ENCODE measurements around the gene CACNG7. TPM values are rescaled to one million over a fixed set of nuclear protein-coding genes. Genes with fewer than 3 reads are reported as not detected.

The CACNG7 gene
- total RNA-seq, 1 donor from 2014 or later = not detected

- no peak for DNase-seq (ENCODE audit: low spot score)
Measured at GRCh38 chr19:53878776-53879139, 30.3 kb upstream of the CACNG7 start.

DNA sequence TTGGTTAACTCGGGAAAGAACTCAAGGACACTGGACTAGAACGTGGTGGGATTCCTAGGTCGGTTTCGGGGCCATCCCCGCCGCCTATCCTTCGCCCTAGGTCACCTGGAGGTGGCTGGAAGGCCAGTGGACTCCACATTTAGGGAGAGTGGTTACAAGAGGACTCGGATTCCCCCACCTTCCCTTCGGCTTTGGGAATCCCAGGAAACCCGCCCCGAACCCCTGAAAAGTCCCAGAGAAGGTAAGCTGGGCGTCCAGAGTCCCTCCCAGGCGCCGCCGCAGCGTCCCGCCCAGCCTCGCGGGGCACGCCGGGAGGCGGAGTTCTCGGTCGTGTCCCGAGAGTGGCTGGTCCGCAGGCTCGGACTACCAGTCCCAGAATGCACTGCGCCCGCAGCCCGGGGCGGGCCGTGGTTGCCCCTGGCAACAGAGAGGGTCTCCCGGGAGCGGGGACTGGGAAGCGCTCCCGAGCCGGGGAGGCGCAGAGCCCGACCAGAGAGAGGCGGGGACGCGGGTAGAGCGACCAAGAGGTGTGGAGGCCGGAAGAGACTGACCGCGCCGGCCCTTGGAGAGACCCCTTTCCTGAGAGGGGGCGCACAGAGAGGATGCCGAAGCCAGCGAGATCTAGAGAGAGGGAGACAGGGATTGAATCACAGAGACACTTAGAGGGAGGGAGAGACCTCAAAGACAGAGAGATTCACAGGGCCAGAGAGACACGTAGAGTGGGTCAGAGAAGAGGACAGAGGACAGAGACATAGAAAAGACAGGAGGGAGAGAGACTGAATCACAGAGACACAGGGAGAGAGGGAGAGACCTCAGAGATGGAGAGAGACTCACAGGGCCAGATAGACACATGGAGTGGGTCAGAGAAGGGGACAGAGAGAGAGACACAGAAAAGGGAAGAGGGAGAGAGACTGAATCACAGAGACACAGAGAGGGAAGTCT is 29.7 kb upstream of the CACNG7 start:
- DNase-seq (ENCODE audit: low spot score) = peak; percentile 97

DNA sequence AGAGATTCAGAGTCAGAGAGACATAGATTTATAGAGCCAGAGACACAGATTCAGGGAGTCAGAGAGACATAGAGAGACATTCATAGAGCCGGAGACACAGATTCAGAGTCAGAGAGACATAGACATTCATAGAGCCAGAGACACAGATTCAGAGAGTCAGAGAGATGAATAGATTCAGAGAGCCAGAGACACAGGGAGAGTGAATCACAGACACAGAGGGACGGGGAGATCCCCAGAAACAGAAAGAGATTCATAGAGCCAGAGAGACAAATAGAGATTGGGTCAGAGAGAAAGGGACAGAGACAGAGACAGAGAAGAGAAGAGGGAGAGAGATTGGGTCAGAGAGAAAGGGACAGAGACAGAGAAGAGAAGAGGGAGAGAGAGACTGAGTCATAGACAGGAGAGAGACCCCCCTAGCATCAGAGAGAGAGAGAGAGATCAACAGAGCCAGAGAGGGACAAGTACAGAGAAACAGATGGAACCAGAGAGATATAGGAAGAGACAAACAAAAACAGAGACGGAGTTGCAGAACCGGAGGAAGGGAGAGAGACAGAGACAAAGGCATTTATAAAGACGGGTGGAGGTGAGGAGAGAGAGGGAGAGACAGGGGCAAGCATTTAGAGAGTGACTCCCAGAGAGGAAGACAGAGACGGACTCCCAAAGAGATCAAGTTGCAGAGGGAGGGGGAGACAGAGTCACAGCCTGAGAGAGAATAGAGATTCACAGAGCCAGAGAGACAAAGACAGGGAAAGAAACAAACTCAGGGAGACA is 28.2 kb upstream of the CACNG7 start:
- DNase-seq (ENCODE audit: low spot score) = no peak

DNA sequence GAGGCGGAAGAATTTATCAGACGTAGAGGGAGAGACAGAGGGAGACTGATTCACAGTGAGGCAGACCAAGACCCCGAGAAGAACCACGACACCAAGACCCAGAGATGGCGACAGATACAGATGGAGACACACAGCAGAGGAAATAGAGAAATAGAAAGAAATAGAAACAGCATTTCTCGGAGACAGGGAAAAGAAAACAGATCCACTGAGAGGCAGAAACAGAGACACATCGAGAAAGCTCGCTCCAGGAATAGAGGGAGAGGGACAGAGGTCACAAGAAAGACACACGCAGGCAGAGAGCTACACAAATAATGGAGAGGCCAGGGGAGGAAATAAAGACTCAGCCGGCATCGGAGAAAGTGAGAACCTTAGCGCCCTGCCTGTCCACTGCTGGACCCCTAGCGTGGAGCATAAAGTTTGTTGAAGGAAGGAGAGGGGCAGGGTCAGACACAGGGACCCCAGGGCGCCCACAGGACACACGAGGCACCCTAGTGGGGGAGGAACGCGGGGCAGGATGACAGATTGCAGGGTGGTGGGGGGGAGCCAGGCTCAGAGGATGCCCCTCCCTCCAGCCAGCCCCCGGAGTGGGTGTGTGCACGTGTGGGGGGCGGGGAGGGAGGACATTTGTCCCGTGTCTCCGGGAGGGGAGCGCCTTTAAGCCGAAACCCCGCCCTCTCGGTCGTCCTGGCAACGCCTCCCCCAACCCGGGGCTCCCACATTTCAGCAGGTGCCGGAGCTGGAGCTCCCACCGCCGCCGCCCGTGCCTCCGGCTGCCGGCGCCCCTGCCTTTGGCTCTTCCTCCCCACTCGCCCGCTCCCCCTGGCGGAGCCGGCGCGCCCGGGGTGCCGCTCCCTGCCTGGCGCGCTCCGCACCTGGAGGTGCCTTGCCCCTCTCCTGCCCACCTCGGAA is 27.3 kb upstream of the CACNG7 start, which contains the start of gene PRKCG:
TSS of gene PRKCG (plus strand) at position 716 of the 909 bp plus-strand sequence. CDS start 298 bp downstream, outside the sequence.
- no peak for DNase-seq (ENCODE audit: low spot score)

DNA sequence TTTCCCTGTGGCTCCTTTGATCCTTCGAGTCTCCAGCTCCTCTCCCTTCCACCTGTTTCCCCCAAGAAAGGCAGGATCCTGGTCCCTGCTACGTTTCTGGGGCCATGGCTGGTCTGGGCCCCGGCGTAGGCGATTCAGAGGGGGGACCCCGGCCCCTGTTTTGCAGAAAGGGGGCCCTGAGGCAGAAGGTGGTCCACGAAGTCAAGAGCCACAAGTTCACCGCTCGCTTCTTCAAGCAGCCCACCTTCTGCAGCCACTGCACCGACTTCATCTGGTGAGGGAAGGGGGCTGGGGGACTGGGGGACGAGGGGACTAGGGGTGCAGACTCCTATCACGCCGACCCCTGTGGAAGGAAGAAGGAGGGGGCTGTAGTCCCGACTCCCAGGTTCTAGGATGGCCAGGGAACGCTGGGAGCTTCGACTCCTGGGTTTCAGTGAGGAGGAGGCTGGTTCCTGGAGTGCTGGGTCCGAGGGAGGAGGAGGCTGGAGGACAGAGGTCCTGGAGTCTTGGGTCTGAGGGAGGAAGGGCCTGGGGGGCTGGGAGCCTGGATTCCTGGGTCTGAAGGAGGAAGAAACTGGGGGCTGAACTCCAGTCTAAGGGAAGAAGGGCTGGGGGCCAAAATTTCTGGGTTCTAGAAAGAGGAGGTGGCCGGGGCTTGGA is 26.6 kb upstream of the CACNG7 start:
- no peak for DNase-seq (ENCODE audit: low spot score)

GRCh38 chr19:53883231-53883661 is 25.8 kb upstream of the CACNG7 start:
- no peak for DNase-seq (ENCODE audit: low spot score)

DNA sequence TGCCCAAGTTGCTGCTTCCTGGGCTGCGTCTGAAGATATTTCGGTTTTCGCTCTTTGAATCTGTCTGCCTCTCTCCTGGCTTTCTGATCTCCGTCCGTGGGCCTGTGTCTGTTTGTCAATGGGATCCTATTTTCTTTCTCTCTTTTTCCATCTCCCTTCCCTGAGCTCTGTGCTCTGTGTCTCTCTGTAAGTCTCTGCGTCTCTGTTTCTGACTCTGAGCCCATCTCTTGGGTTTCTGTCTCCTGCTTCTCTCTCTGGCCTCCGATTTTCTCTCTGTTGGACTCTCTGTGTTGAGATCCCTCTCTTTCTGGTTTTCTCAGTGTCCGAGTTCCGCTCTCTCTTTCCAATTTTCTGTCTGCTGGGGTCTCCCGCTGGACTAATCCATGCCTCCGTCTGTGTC is 25.3 kb upstream of the CACNG7 start:
- DNase-seq (ENCODE audit: low spot score) = no peak

DNA sequence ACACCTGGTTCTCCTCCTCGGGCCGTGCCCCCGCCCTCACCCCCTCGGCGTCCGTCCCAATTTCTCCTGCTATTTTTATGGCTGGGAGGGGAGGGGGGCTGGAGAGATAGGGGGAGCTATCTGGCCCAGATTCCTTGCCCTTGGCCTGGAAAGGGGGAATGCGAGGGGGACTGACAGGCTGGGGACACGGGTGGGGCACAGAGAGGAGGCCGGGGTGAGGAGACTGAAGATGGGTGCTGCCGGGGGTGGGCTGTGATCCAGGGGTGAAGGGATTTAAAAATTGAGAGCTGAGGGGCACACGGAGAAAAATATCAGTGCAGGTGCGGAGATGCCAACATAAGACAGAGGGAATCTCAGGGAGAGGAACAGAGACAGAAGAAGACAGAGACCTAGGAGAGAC is 24.8 kb upstream of the CACNG7 start:
- no peak for DNase-seq (ENCODE audit: low spot score)

DNA sequence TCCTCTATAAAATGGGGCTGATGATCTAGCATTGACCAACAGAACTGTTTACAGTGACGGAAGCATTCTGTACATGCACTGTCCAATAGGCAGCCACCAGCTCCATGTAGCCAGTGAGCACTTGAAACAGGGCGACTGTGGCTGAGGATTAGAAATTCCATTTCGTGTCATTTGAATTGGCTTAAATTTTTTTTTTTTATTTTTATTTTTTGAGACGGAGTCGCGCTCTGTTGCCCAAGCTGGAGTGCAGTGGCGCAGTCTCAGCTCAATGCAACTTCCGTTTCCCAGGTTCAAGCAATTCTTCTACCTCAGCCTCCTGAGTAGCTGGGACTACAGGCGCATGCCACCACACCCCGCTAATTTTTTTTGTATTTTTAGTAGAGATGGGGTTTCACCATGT is 24.0 kb upstream of the CACNG7 start:
- no peak for DNase-seq (ENCODE audit: low spot score)

DNA sequence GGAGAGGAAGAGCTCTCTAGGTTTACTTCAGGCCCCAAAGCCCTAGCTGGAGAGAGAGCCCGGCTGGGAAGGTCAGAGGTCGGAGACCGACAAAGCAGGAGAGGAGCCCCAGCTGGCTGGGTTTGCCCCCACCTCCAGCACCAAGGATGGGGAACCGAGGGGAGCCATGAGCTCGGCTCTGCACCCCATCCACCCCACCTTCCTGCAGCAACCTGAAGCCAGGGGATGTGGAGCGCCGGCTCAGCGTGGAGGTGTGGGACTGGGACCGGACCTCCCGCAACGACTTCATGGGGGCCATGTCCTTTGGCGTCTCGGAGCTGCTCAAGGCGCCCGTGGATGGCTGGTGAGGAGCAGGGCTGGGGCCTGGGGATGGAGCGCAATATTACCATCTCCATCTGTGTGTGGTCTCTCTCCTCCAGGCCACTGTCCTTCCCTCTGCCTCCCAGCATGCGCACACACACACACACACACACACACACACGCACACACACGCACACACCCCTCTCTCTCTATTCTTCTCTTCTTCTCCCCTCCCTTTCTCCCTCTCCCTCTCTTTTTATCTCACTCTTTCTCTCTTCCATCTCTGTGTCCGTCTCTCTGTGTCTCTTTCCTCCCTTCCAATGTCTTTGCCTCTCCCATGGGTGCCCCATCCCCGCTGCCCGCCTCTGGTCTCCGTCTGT is 16.6 kb upstream of the CACNG7 start:
- no peak for DNase-seq (ENCODE audit: low spot score)

- DNase-seq (ENCODE audit: low spot score) = no peak
Measured at GRCh38 chr19:53892981-53893325, 16.1 kb upstream of the CACNG7 start.

DNA sequence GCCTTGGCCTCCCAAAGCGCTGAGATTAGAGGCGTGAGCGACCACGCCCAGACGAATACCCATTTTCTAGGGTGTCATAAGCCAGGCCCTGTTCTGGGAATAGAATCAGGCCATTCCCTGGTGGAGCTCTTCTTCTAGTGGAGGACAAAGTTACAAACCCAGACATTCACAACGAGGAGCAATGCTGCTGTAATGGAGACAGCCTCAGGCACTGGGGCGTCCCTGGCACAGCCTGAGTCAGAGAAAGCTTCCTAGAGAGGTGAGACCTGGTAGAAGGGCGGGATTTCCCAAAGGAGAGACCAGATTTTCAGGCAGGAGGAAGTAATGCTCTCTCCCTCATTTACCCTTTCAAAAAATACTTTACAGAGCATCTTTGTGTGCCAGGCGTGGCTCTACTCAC is 14.4 kb upstream of the CACNG7 start:
- DNase-seq (ENCODE audit: low spot score) = no peak

DNA sequence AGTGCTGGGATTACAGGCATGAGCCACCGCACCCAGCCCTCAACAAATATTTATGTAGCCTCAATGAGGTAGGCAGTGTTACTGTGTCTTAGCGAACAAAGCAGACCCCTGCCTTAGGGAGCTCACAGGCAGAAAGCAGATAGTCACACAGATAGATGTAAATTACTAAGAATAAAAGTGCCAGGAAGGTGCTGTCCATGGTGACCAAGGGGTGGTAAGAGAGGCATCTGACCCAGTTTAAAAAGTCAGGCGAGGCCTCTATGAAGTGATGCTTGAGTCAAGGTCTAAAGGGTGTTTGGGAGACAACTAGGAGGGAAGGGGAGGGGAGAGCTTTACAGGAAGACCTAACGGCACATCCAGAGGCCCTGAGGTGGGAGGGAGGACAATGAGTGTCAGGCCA is 12.4 kb upstream of the CACNG7 start:
- no peak for DNase-seq (ENCODE audit: low spot score)

- no peak for DNase-seq (ENCODE audit: low spot score)
Measured at GRCh38 chr19:53897459-53897858, 11.6 kb upstream of the CACNG7 start.

- DNase-seq (ENCODE audit: low spot score) = no peak
Measured at GRCh38 chr19:53898166-53898565, 10.9 kb upstream of the CACNG7 start.

DNA sequence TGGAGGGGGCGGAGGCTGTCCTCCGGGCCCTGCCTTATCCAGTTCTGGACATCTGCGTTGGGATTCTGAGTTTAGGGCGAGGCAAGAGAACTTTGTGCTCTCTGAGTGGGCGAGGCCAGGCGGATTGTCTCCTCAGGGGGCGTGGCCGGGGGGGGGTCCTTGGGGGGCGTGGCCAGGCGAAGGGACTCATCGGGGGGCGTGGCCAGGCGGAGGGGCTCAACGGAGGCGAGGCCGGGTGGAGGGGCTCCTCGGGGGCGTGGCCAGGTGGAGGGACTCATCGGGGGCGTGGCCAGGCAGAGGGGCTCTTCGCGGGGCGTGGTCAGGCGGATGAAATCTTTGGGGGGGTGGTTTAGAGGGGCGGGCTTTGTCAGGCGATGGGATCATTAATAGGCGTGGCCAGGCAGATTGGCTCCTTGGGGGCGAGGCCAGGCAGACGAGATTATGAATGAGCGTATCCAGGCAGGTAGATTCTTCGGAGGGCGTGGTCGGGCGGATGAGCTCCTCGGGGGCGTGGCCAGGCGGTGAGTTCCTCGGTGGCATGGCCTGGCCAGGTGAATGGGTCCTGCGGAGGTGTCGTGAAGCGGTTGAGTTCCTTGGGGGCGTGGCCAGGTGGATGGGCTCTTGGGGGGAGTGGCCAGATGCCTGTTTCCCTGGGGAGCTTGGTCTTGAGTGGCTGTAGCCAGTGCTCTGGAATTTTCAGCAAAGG is 10.3 kb upstream of the CACNG7 start:
- no peak for DNase-seq (ENCODE audit: low spot score)

- DNase-seq (ENCODE audit: low spot score) = no peak
Measured at GRCh38 chr19:53900191-53900860, 8.8 kb upstream of the CACNG7 start.

DNA sequence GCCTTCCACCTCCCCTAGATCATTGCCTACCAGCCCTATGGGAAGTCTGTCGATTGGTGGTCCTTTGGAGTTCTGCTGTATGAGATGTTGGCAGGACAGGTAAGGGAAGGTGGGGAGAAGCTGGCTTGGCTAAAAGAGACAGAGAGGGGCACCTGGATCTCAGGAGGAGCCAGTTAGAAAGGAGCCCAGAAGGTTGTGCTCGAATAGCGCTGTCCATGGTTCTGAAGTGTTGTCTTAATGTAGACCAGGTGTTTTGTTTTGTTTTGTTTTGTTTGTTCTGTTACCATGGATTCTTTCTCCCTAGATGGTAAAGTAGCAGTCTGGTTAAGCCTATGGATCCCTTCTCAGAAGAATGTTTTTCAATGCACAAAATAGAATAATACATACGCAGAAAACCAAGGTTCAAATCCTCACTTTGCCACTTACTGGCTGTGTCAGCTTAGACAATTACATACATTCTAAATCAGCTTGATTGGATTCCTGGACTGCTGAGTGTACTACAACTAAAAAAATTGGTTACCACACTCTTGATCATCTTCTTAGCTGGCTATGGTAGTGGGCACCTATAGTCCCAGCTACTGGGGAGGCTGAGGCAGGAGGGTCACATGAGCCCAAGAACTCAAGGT is 5.9 kb upstream of the CACNG7 start:
- DNase-seq (ENCODE audit: low spot score) = peak; percentile 26

DNA sequence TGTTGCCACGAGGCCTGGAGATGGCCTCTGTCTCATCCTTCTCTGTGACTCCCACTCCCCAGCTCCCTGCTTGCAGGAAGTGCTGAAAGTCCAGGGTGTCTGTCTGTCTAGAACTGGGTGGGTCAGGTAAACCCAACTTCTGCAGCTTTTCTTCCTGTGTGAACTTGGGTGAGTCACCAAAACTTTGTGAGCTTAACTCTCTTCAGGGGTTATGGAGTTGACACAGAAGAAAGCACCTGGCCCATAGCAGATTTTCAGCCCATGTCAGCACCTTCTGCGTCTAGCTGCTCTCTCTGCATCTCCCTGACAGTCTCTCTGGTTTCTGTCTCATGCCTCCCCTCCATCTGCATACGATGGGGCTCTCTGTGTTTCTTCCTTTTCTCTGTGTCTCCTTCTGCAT is 4.2 kb upstream of the CACNG7 start:
- no peak for DNase-seq (ENCODE audit: low spot score)

Measured in umbilical cord (tissue), 2 donors.